SK-N-SH (cell line): ENCODE data around the gene MYL12A.

ENCODE experiments used
- CTCF ChIP-seq: fragments of 200-600 bp; sonication (generic); IDR thresholded peaks from 2 replicates; pipeline ENCODE4 v1.6.1; 2017; ENCODE audit warnings: antibody characterized with exemption, mild to moderate bottlenecking, moderate library complexity
- FOXM1 ChIP-seq: IDR thresholded peaks from 2 replicates; pipeline ENCODE4 v1.4.0; 2012; ENCODE audit warnings: low read depth, mild to moderate bottlenecking
- GATA2 ChIP-seq: sonication (generic); formaldehyde crosslinking; IDR thresholded peaks from 2 replicates; pipeline ENCODE4 v1.5.0; 2020; ENCODE audit warnings: mild to moderate bottlenecking, missing genetic modification reagents
- MXI1 ChIP-seq: IDR thresholded peaks from 2 replicates; pipeline ENCODE4 v1.6.1; 2012; ENCODE audit warnings: mild to moderate bottlenecking, low read depth, low read length, improper control_type of control experiment
- NRF1 ChIP-seq: IDR thresholded peaks from 2 replicates; pipeline ENCODE4 v1.6.1; 2012; ENCODE audit warnings: low read depth, mild to moderate bottlenecking, low read length
- POLR2AphosphoS5 ChIP-seq: IDR thresholded peaks from 2 replicates; pipeline ENCODE4 v1.6.1; 2012; ENCODE audit warnings: low read depth, low read length
- RAD21 ChIP-seq: IDR thresholded peaks from 2 replicates; pipeline ENCODE4 v1.6.1; 2012; ENCODE audit warnings: mild to moderate bottlenecking, low read length
- RCOR1 ChIP-seq: fragments of 150-350 bp; IDR thresholded peaks from 2 replicates; pipeline ENCODE4 v1.6.1; 2017; ENCODE audit warnings: antibody characterized with exemption, low read length
- REST ChIP-seq: IDR thresholded peaks from 2 replicates; pipeline ENCODE4 v1.6.1; 2012; ENCODE audit warnings: mild to moderate bottlenecking, low read depth, low read length, moderate library complexity
- SMC3 ChIP-seq: IDR thresholded peaks from 2 replicates; pipeline ENCODE4 v1.6.1; 2012; ENCODE audit warnings: low read depth, low read length, improper control_type of control experiment
- USF1 ChIP-seq: IDR thresholded peaks from 2 replicates; pipeline ENCODE4 v1.4.0; 2012; ENCODE audit warnings: low read depth, borderline replicate concordance
- USF2 ChIP-seq: fragments of 150-350 bp; IDR thresholded peaks from 2 replicates; pipeline ENCODE4 v1.6.1; 2017; ENCODE audit warnings: antibody characterized with exemption, low read length, low read depth, borderline replicate concordance
- YY1 ChIP-seq: IDR thresholded peaks from 2 replicates; pipeline ENCODE4 v1.4.0; 2012; ENCODE audit warnings: low read depth, mild to moderate bottlenecking

- TF ChIP-seq POLR2AphosphoS5 (peak; percentile 54; the same call in 1 of the 2 replicates), USF1 (no peak), YY1 (no peak), FOXM1 (no peak), CTCF (no peak), REST (no peak), MXI1 (no peak), NRF1 (no peak), USF2 (no peak), GATA2 (CRISPR knock-in tag) (no peak), RAD21 (no peak), SMC3 (no peak), RCOR1 (no peak)
Observed at GRCh38 chr18:3250237-3251107, 2.9 kb downstream of the MYL12A start.
